CD4-positive, alpha-beta T cell treated with Interleukin-12 subunit alpha and Interleukin-12 subunit beta, for 1 hour (primary cell): Measurements from ENCODE around the gene CHRDL1.

Source experiments
- DNase-seq: peaks from one replicate; pipeline ENCODE4 v3.0.0-alpha.2; 2020

CHRDL1 gene

GRCh38 chrX:110741213-110741796 lies 54.3 kb downstream of the CHRDL1 start:
- no peak for DNase-seq

GRCh38 chrX:110734894-110735541 lies 60.6 kb downstream of the CHRDL1 start:
- no peak for DNase-seq

GRCh38 chrX:110734271-110734670 lies 61.3 kb downstream of the CHRDL1 start:
- DNase-seq: no peak

- no peak for DNase-seq
Measured at GRCh38 chrX:110733166-110733565, 62.5 kb downstream of the CHRDL1 start.

- DNase-seq: no peak
Measured at GRCh38 chrX:110732266-110732665, 63.4 kb downstream of the CHRDL1 start.

GRCh38 chrX:110723844-110724243 lies 71.8 kb downstream of the CHRDL1 start:
- no peak for DNase-seq

- no peak for DNase-seq
Measured at GRCh38 chrX:110722135-110722534, 73.5 kb downstream of the CHRDL1 start.

GRCh38 chrX:110713666-110714065 lies 82.0 kb downstream of the CHRDL1 start:
- no peak for DNase-seq

GRCh38 chrX:110706446-110706845 lies 89.2 kb downstream of the CHRDL1 start:
- DNase-seq: no peak

- DNase-seq: no peak
Measured at GRCh38 chrX:110703641-110704040, 92.0 kb downstream of the CHRDL1 start.

- DNase-seq: no peak
Measured at GRCh38 chrX:110699109-110699508, 96.5 kb downstream of the CHRDL1 start.

- DNase-seq: no peak
Measured at GRCh38 chrX:110698696-110699095, 96.9 kb downstream of the CHRDL1 start.

- DNase-seq: no peak
Measured at GRCh38 chrX:110692866-110693265, 102.8 kb downstream of the CHRDL1 start.

- no peak for DNase-seq
Measured at GRCh38 chrX:110691446-110691845, 104.2 kb downstream of the CHRDL1 start.

- no peak for DNase-seq
Measured at GRCh38 chrX:110684653-110685052, 111.0 kb downstream of the CHRDL1 start.

- no peak for DNase-seq
Measured at GRCh38 chrX:110683925-110684324, 111.7 kb downstream of the CHRDL1 start.

GRCh38 chrX:110678591-110678990 lies 117.0 kb downstream of the CHRDL1 start:
- no peak for DNase-seq

- DNase-seq: no peak
Measured at GRCh38 chrX:110675886-110676285, 119.7 kb downstream of the CHRDL1 start.

- no peak for DNase-seq
Measured at GRCh38 chrX:110671068-110671803, 124.4 kb downstream of the CHRDL1 start.

GRCh38 chrX:110669572-110669971 lies 126.0 kb downstream of the CHRDL1 start:
- DNase-seq: no peak

GRCh38 chrX:110667706-110668105 lies 127.9 kb downstream of the CHRDL1 start:
- DNase-seq: no peak

GRCh38 chrX:110665223-110666002 lies 130.2 kb downstream of the CHRDL1 start:
- DNase-seq: no peak

- no peak for DNase-seq
Measured at GRCh38 chrX:110657073-110657472, 138.5 kb downstream of the CHRDL1 start.
